Lung (tissue), 16 donors: ENCODE data around the gene RNASEH2B. TPM values are rescaled to one million over a fixed set of nuclear protein-coding genes. Genes with fewer than 3 reads are reported as not detected.

ENCODE experiments used
- ATAC-seq: fragments of 200-7000 bp; cut with Tn5 transposase; one replicate; pipeline ENCODE4 v1.9.1; 2020; ENCODE audit warnings: moderate number of reproducible peaks; ENCODE audit not compliant: insufficient read depth, low FRiP score
- DNase-seq, 3 donors: peaks; one replicate each; pipeline ENCODE4 v3.0.0-alpha.2; 2013 to 2017
- H3K27ac ChIP-seq, 2 donors: one replicate each; pipeline ENCODE4 v1.5.1; 2013; ENCODE audit warnings: mild to moderate bottlenecking in 2 of 2, moderate library complexity in 2 of 2, control low read depth in 1 of 2, inconsistent platforms in 1 of 2, low read depth in 1 of 2, low read length in 1 of 2
- H3K27me3 ChIP-seq, 3 donors: one replicate each; pipeline ENCODE4 v1.5.1; 2013; ENCODE audit warnings: low read length in 2 of 3; ENCODE audit not compliant: control insufficient read depth in 3 of 3, insufficient read depth in 3 of 3
- H3K36me3 ChIP-seq, 4 donors: one replicate each; pipeline ENCODE4 v1.5.1; 2013; ENCODE audit warnings: low read length in 4 of 4, mild to moderate bottlenecking in 1 of 4, moderate library complexity in 1 of 4; ENCODE audit not compliant: control insufficient read depth in 4 of 4, insufficient read depth in 4 of 4
- H3K4me1 ChIP-seq, 5 donors: one replicate each; pipeline ENCODE4 v1.5.1; 2013; ENCODE audit warnings: low read length in 5 of 5, mild to moderate bottlenecking in 2 of 5, moderate library complexity in 1 of 5; ENCODE audit not compliant: control insufficient read depth in 5 of 5, insufficient read depth in 5 of 5
- H3K4me3 ChIP-seq: one replicate; pipeline ENCODE4 v1.5.1; 2013; ENCODE audit warnings: mild to moderate bottlenecking, control low read depth, moderate library complexity
- H3K9ac ChIP-seq, 2 donors: one replicate each; pipeline ENCODE4 v1.5.1; 2013; ENCODE audit warnings: low read length in 2 of 2, control low read depth in 1 of 2; ENCODE audit not compliant: insufficient read depth in 1 of 2
- H3K9me3 ChIP-seq, 4 donors: one replicate each; pipeline ENCODE4 v1.5.1; 2013; ENCODE audit warnings: low read length in 3 of 4, mild to moderate bottlenecking in 1 of 4, moderate library complexity in 1 of 4; ENCODE audit not compliant: control insufficient read depth in 4 of 4, insufficient read depth in 3 of 4
- WGBS, 2 donors: extraction: QIAGEN DNeasy Blood & Tissue Kit; methylation state at CpG; one replicate each; pipeline ENCODE4 v1.1.7; 2013; 5-methylcytosine and 5-hydroxymethylcytosine counted together
- long read RNA-seq, 5 donors: transcript quantifications; one replicate each; lab custom pipeline, GENCODE V29; 2026
- polyA plus RNA-seq, 2 donors: library from polyadenylated mRNA; stranded (reverse); fragments of 200-250 nt; gene quantifications; one replicate each; pipeline ENCODE4 v1.2.1, GENCODE V29; 2013
- total RNA-seq, 2 donors: library from RNA; depleted of rRNA in 1 of 2; stranded (reverse); fragments of >200 nt in 1 of 2; gene quantifications; one replicate each; pipeline ENCODE4 v1.2.1, GENCODE V29; 2014 to 2021
- TF ChIP-seq, protein P1 (sequence below): IDR thresholded peaks from 2 replicates; pipeline ENCODE4 v1.5.1; 2012; ENCODE audit warnings: mild to moderate bottlenecking; ENCODE audit errors: control extremely low read depth, extremely low read depth
- donor health status: control.
- donor health status: control.
- donor health status: Bipolar disorder and iron deficiency.
- donor health status: healthy.
- donor health status: DM: yes; HTN: yes; CAD: no.

Gene RNASEH2B, protein sequence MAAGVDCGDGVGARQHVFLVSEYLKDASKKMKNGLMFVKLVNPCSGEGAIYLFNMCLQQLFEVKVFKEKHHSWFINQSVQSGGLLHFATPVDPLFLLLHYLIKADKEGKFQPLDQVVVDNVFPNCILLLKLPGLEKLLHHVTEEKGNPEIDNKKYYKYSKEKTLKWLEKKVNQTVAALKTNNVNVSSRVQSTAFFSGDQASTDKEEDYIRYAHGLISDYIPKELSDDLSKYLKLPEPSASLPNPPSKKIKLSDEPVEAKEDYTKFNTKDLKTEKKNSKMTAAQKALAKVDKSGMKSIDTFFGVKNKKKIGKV
- total RNA-seq (100 to 1,000 TPM in 1 of 2 donors, 10 to 100 TPM in 1; 38.1 to 115 TPM), polyA plus RNA-seq (10 to 100 TPM; 29.6 to 77.6 TPM)
- long read RNA-seq, donor 1, full-length matches to known transcripts: 22 of 22 reads
- long read RNA-seq, donor 1, partial matches to known transcripts: 0 of 22 reads
- long read RNA-seq, donor 1, other reads (novel, unspliced or antisense): 0 of 22 reads
- long read RNA-seq, donor 2, full-length matches to known transcripts: 17 of 17 reads
- long read RNA-seq, donor 2, partial matches to known transcripts: 0 of 17 reads
- long read RNA-seq, donor 2, other reads (novel, unspliced or antisense): 0 of 17 reads
- long read RNA-seq, donor 3, full-length matches to known transcripts: 5 of 5 reads
- long read RNA-seq, donor 3, partial matches to known transcripts: 0 of 5 reads
- long read RNA-seq, donor 3, other reads (novel, unspliced or antisense): 0 of 5 reads
- long read RNA-seq, donor 4, full-length matches to known transcripts: 6 of 6 reads
- long read RNA-seq, donor 4, partial matches to known transcripts: 0 of 6 reads
- long read RNA-seq, donor 4, other reads (novel, unspliced or antisense): 0 of 6 reads
- long read RNA-seq, donor 5, full-length matches to known transcripts: 19 of 19 reads
- long read RNA-seq, donor 5, partial matches to known transcripts: 0 of 19 reads
- long read RNA-seq, donor 5, other reads (novel, unspliced or antisense): 0 of 19 reads

DNA sequence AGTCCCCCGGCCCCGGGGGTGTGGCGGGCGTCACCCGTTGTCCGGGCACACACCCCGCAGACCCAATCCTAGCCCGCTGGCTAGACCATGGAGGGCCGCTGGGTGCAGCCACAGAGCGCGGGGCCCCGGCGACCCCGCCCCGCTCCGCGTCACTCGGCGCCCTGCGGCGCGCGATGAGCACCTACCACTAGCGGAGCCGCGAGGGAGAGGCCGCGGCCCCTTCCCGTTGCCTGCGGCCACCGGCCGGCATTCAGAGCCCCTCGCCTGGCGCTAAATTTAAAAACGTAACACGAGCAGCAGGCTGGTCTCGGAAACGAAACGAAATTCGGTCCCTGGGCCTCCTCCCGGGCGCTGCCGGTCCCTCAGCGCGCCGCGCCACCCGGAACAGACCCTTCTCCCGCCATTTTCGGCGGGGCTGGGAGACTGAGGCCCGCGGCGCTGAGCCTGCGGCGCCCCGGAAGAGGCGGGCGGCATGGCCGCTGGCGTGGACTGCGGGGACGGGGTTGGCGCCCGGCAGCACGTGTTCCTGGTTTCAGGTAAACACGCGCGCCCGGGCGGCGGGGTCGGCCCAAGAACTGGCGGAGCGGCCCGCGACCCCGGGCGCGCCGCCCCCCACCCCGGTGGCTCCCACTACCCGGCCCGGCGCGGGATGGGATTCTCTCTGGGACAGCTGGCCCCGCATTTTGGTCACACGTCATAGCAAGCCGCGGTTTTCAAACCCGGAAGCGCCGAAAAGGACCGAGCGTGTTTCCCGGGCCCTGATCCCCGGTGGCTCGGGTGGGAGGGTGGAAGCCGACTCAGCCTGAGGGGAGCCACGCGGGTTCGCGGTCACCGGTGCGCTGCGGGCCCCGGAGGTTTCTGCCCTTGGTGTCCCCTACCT lies at the start of gene RNASEH2B:
Gene RNASEH2B (plus strand): TSS at position 187 of the 880 bp plus-strand sequence. CDS start 286 bp downstream, at position 473.
- no peaks in the 10 kb centered on the region for H3K9me3 ChIP-seq
- peak within 1 kb of the TSS; percentile 70 for H3K4me3 ChIP-seq
- DNase-seq (peak; percentile 80 to 83 (median 83)), ATAC-seq (peak; percentile 83)
- H3K27ac ChIP-seq: peak within 1 kb of the TSS; percentile 95 to 97
- H3K4me1 ChIP-seq: peaks cover 0 to 46% (median 10%) of the 10 kb centered on the region in 5 donors
- TF ChIP-seq, protein P1, sequence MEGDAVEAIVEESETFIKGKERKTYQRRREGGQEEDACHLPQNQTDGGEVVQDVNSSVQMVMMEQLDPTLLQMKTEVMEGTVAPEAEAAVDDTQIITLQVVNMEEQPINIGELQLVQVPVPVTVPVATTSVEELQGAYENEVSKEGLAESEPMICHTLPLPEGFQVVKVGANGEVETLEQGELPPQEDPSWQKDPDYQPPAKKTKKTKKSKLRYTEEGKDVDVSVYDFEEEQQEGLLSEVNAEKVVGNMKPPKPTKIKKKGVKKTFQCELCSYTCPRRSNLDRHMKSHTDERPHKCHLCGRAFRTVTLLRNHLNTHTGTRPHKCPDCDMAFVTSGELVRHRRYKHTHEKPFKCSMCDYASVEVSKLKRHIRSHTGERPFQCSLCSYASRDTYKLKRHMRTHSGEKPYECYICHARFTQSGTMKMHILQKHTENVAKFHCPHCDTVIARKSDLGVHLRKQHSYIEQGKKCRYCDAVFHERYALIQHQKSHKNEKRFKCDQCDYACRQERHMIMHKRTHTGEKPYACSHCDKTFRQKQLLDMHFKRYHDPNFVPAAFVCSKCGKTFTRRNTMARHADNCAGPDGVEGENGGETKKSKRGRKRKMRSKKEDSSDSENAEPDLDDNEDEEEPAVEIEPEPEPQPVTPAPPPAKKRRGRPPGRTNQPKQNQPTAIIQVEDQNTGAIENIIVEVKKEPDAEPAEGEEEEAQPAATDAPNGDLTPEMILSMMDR: no peak
- H3K9ac ChIP-seq: peak within 1 kb of the TSS; percentile 90
- WGBS, 2 donors: 0% methylated on average over 96 to 107 of the region's 107 CpGs
- H3K36me3 ChIP-seq: no peaks in the 10 kb centered on the region
- H3K27me3 ChIP-seq: no peaks in the 10 kb centered on the region

DNA sequence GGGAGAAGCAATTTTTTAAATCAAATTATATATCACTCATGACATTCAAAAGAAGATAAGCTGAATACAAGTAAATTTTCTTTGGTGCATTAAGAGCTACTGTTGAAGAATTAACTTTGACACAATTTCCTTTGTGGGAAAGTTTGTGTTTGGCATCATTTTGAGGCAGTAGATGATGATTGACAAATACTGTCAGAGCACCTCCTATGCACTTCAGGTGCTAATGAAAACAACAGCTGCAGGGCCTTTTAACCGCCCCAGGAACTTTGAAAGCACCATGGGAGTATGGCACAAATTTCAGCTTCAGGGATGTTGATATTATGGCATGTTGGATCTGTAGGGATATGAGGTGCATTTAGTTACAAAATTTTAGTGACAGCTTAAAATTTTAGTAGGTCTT lies 45.1 kb upstream of the RNASEH2B start:
- no peaks in the 10 kb centered on the region for H3K4me1 ChIP-seq
- H3K27ac ChIP-seq: no peak overlapping the region
- H3K27me3 ChIP-seq: no peaks in the 10 kb centered on the region
- H3K9ac ChIP-seq: no peak overlapping the region
- peaks cover 0 to 4% (median 2%) of the 10 kb centered on the region in 4 donors for H3K9me3 ChIP-seq
- DNase-seq (no peak), ATAC-seq (no peak)
- H3K4me3 ChIP-seq: no peak overlapping the region
- 94 to 97% methylated on average over 1 of the region's 1 CpG for WGBS, 2 donors
- TF ChIP-seq, protein P1: no peak
- no peaks in the 10 kb centered on the region for H3K36me3 ChIP-seq

DNA sequence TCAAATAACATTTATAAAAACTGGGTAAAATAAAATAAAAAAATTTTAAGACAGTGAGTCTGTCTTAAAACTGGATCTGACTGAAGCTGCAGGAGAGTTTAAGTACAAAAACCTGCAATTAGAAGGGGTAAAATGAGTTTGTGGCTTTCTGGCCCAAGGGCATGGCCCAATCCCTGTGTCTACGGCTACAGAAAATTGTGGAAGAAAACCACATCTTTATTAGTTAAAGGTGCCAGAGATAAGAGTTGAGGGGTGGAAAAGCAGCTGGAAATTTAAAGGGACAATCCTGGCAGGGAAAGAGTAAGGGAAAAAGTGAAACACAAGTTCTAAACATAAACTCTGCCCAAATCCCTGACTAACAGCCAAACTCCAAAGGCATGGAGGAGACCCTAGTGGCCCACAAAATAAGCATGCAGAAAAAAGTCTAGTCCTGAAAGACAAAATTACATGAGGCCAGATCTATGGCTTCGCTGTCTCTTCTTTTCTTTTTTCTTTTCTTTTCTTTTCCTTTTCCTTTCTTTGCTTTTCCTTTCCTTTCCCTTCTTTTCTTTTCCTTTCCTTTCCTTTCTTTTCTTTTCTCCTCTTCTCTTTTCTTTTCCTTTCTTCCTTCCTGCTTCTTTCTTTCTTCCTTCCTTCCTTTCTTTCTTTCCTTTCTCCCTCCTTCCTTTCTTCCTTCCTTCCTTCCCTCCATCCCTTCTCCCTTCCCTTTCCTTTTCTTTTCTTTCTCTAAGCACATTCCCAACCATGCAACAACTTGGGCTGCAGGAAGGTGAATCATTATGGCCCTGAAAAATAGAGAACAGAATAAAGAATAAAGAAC lies 42.6 kb upstream of the RNASEH2B start:
- Histone ChIP-seq H3K36me3 (no peaks in the 10 kb centered on the region), H3K4me3 (no peak overlapping the region), H3K27me3 (no peaks in the 10 kb centered on the region), H3K9ac (no peak overlapping the region), H3K27ac (no peak overlapping the region), H3K9me3 (peaks cover 0 to 2% (median 0%) of the 10 kb centered on the region in 4 donors), H3K4me1 (no peaks in the 10 kb centered on the region)
- TF ChIP-seq, protein P1: no peak
- no peak for ATAC-seq
- whole genome bisulfite sequencing, 2 donors: 71 to 82% methylated on average over 2 of the region's 2 CpGs
- peak in 2 of 3 donors; percentile 37 for DNase-seq
